ENCODE measurements around the gene METTL9. TPM values are rescaled to one million over a fixed set of nuclear protein-coding genes. Genes with fewer than 3 reads are reported as not detected.
"Not testable (repeated sequence)": the region's sequence is repeated elsewhere in the genome, so short reads cannot be mapped to it uniquely, and the experiment has no call there.

METTL9 gene
- total RNA-seq, 1 experiment from 2014 or later, result 41.4 TPM

- no peak for TF ChIP-seq CBX3 (IDR thresholded peaks at IDR 0.05; ENCODE audit: low read depth)
These were observed 18.6 kb upstream of the METTL9 start (continued) for GRCh38 chr16:21580807-21581206.

- Histone ChIP-seq H3K27ac (ENCODE audit: low read depth, low read length) (no peak overlapping the region), H3K4me2 (ENCODE audit: low read length) (no peak overlapping the region), H2AFZ (ENCODE audit: low read depth, low read length, poor library complexity, severe bottlenecking) (no peak overlapping the region), H3K4me3 (replicated peaks in 1 of 2; ENCODE audit: low read depth in 1 of 2, low read length in 2 of 2) (no peak overlapping the region), H3K9me2 (ENCODE audit: insufficient read depth) (no peaks in the 10 kb centered on the region), H3K4me1 (ENCODE audit: control insufficient read depth in 1 of 2, insufficient read depth in 2 of 2, low read length in 2 of 2) (no peaks in the 10 kb centered on the region), H3K9ac (ENCODE audit: low read length) (no peak overlapping the region), H3K79me2 (ENCODE audit: insufficient read depth, low read length) (no peaks in the 10 kb centered on the region), H3K27me3 (ENCODE audit: insufficient read depth, low read length) (no peaks in the 10 kb centered on the region), H3K9me3 (ENCODE audit: control insufficient read depth in 1 of 2, insufficient read depth in 1 of 2, low read depth in 1 of 2, low read length in 2 of 2) (no peaks in the 10 kb centered on the region), H4K20me1 (ENCODE audit: insufficient read depth) (no peaks in the 10 kb centered on the region), H3K36me3 (ENCODE audit: control insufficient read depth in 1 of 2, insufficient read depth in 2 of 2, low read length in 2 of 2) (no peaks in the 10 kb centered on the region)
- ChIA-PET RAD21 (ENCODE audit: low non-redundant PET in 1 of 2, low total read pairs in 2 of 2, uncharacterized antibody in 2 of 2, unreplicated experiment in 2 of 2) (no interaction called here), CTCF (no interaction called here), POLR2A (no interaction called here)
- intact Hi-C loops (cut with micrococcal nuclease), result loop anchor here (1.0 kb wide), 1 partner anchor 55 kb away; no protein-coding TSS in a partner anchor
- BruUV-seq (replicated peaks), result no TSS peak
- no peak for DNase-seq (ENCODE audit: low read depth, low spot score)
- no peak for ATAC-seq
- TF ChIP-seq CEBPB (IDR thresholded peaks at IDR 0.05; ENCODE audit: low read depth) (no peak), YY1 (IDR thresholded peaks at IDR 0.05; ENCODE audit: extremely low read depth, insufficient replicate concordance, low read depth, low read length) (no peak), SIN3A (IDR thresholded peaks at IDR 0.05; ENCODE audit: low read depth) (no peak), EGR1 (IDR thresholded peaks at IDR 0.05; ENCODE audit: low read depth) (no peak), POLR2AphosphoS5 (IDR thresholded peaks at IDR 0.05; ENCODE audit: low read depth, low read length) (no peak), EZH2 (IDR thresholded peaks at IDR 0.05) (no peak), SRF (IDR thresholded peaks at IDR 0.05; ENCODE audit: low read depth) (no peak), POLR2A (IDR thresholded peaks at IDR 0.05; ENCODE audit: borderline replicate concordance, extremely low read depth, insufficient read depth, insufficient read length) (no peak), ZBTB33 (IDR thresholded peaks at IDR 0.05; ENCODE audit: extremely low read depth, insufficient replicate concordance, low read length) (no peak), EZH2phosphoT487 (IDR thresholded peaks at IDR 0.05; ENCODE audit: borderline replicate concordance) (no peak), TCF7L2 (IDR thresholded peaks at IDR 0.05; ENCODE audit: borderline replicate concordance, extremely low read depth, insufficient read depth, insufficient read length) (no peak), ELF1 (IDR thresholded peaks at IDR 0.05; ENCODE audit: borderline replicate concordance, low read depth) (no peak), CTCF (IDR thresholded peaks at IDR 0.05 in 2 of 3, conservative IDR thresholded peaks at IDR 0.05 in 1 of 3; ENCODE audit: borderline replicate concordance in 1 of 3, insufficient read depth in 1 of 3, low read depth in 2 of 3, low read length in 2 of 3) (no peak)
These were observed 14.6 kb upstream of the METTL9 start for GRCh38 chr16:21584817-21585216.

GRCh38 chr16:21588593-21588992, 10.8 kb upstream of the METTL9 start:
- RAD21 ChIA-PET (ENCODE audit: low non-redundant PET in 1 of 2, low total read pairs in 2 of 2, uncharacterized antibody in 2 of 2, unreplicated experiment in 2 of 2); ATAC-seq; H3K4me3 ChIP-seq (replicated peaks in 1 of 2; ENCODE audit: low read depth in 1 of 2, low read length in 2 of 2); CTCF ChIA-PET; H2AFZ ChIP-seq (ENCODE audit: low read depth, low read length, poor library complexity, severe bottlenecking); H3K27ac ChIP-seq (ENCODE audit: low read depth, low read length); H3K36me3 ChIP-seq (ENCODE audit: control insufficient read depth in 1 of 2, insufficient read depth in 2 of 2, low read length in 2 of 2); DNase-seq (ENCODE audit: low read depth, low spot score); H3K4me2 ChIP-seq (ENCODE audit: low read length); H3K27me3 ChIP-seq (ENCODE audit: insufficient read depth, low read length); H3K9me3 ChIP-seq (ENCODE audit: control insufficient read depth in 1 of 2, insufficient read depth in 1 of 2, low read depth in 1 of 2, low read length in 2 of 2); H3K4me1 ChIP-seq (ENCODE audit: control insufficient read depth in 1 of 2, insufficient read depth in 2 of 2, low read length in 2 of 2); intact Hi-C loops (cut with micrococcal nuclease); H3K9ac ChIP-seq (ENCODE audit: low read length); POLR2A ChIA-PET; H4K20me1 ChIP-seq (ENCODE audit: insufficient read depth); H3K9me2 ChIP-seq (ENCODE audit: insufficient read depth); H3K79me2 ChIP-seq (ENCODE audit: insufficient read depth, low read length); BruUV-seq (replicated peaks): not testable (repeated sequence)
